Heart left ventricle (tissue), 16 donors: ENCODE results near the gene DOCK9. TPM values are rescaled to one million over a fixed set of nuclear protein-coding genes. Genes with fewer than 3 reads are reported as not detected.

Experiments used
- ATAC-seq, 4 donors: fragments of 200-7000 bp; cut with Tn5 transposase; one replicate each; pipeline ENCODE4 v1.9.1; 2020 to 2022; ENCODE audit warnings: moderate library complexity in 4 of 4, mild to moderate bottlenecking in 3 of 4, moderate number of reproducible peaks in 1 of 4
- DNase-seq, 5 donors: peaks; one replicate each; pipeline ENCODE4 v3.0.0-alpha.2; 2020
- H3K27ac ChIP-seq, 12 donors: fragments of 200-600 bp; sonication (generic) in 4 of 12; one replicate each; pipeline versions ENCODE4 v1.5.0 to v1.8.0; 2016 to 2022; ENCODE audit warnings: mild to moderate bottlenecking in 2 of 12
- H3K27me3 ChIP-seq, 9 donors: fragments of 200-600 bp; sonication (generic) in 2 of 9; one replicate each; pipeline versions ENCODE4 v1.5.1 to v1.8.0; 2016 to 2022; ENCODE audit warnings: mild to moderate bottlenecking in 3 of 9
- H3K36me3 ChIP-seq, 9 donors: fragments of 200-600 bp; sonication (generic) in 2 of 9; one replicate each; pipeline versions ENCODE4 v1.5.0 to v1.8.0; 2018 to 2022; ENCODE audit warnings: mild to moderate bottlenecking in 2 of 9
- H3K4me1 ChIP-seq, 12 donors: fragments of 200-600 bp; sonication (generic) in 4 of 12; one replicate each; pipeline versions ENCODE4 v1.5.0 to v1.8.0; 2016 to 2022; ENCODE audit warnings: mild to moderate bottlenecking in 3 of 12
- H3K4me3 ChIP-seq, 12 donors: fragments of 200-600 bp; sonication (generic) in 4 of 12; one replicate each; pipeline versions ENCODE4 v1.5.0 to v1.8.0; 2017 to 2022; ENCODE audit warnings: mild to moderate bottlenecking in 9 of 12, moderate library complexity in 4 of 12
- H3K9me3 ChIP-seq, 12 donors: fragments of 200-600 bp; sonication (generic) in 4 of 12; one replicate each; pipeline versions ENCODE4 v1.5.0 to v1.8.0; 2016 to 2022; ENCODE audit warnings: mild to moderate bottlenecking in 1 of 12
- CTCF ChIP-seq, 12 donors: fragments of 200-600 bp; sonication (generic) in 4 of 12; IDR thresholded peaks; one replicate each; pipeline versions ENCODE4 v1.5.0 to v1.8.0; 2018 to 2022; ENCODE audit warnings: antibody characterized with exemption in 12 of 12, mild to moderate bottlenecking in 5 of 12
- POLR2A ChIP-seq, 2 donors: fragments of 450-650 bp; IDR thresholded peaks; one replicate each; pipeline ENCODE4 v1.6.1; 2017; ENCODE audit warnings: antibody characterized with exemption in 2 of 2, mild to moderate bottlenecking in 2 of 2, moderate library complexity in 2 of 2
- WGBS, 4 donors: extraction: QIAGEN DNeasy Blood & Tissue Kit in 2 of 4; methylation state at CpG; one replicate each; pipeline versions ENCODE4 v1.1.5 to v1.1.7; 2013 to 2018; 5-methylcytosine and 5-hydroxymethylcytosine counted together
- intact Hi-C, 10 donors: fragments of 100-400 bp; cut with DNase I; formaldehyde crosslinking; loops; one replicate each; pipeline versions ENCODE4 v1.11.1 to v1.14.2; 2022
- polyA plus RNA-seq, 2 donors: library from polyadenylated mRNA; stranded (reverse); fragments of 200-250 nt; gene quantifications; one replicate each; pipeline ENCODE4 v1.2.3, GENCODE V29; 2013
- total RNA-seq, 9 donors: library from RNA; depleted of rRNA in 2 of 9; stranded (reverse); fragments of >200 nt in 2 of 9; fragmentation: NEBNext Ultra II Directional in 3 of 9; extraction: Animal tissue kit (Norgen Biotek cat#: 25700) in 3 of 9; gene quantifications; one replicate each; pipeline versions ENCODE4 v1.1.0 to v1.2.4, GENCODE V29; 2016 to 2023
- donor health status: ischemic (EF 13 %, LVEDD 7.1; RV severe dilation, severe dysfunction).
- donor health status: healthy with polysubstance abuse.
- donor health status: DM: no; HTN: yes; CAD: no.
- donor health status: DM: no; HTN: no; CAD: no.
- donor health status: ischemic (EF 25% LVEDD 6.9; RV normal size, moderate dysfunction).
- donor health status: ischemic (EF 25% LVEDD 5.7; RV mildly dilated, moderate dysfunction).
- donor health status: healthy.
- donor health status: DM: yes; HTN: yes; CAD: no.
- donor health status: ischemic (EF 35%, LVEDD 5.7; RV mildly dilated, moderate dysfunction).
- donor health status: nonischemic (EF 11% LVEDD 7.7; RV severe dilation, severe dysfunction).
- donor health status: DM: yes; HTN: yes; CAD: no.
- donor health status: PGD.
- donor health status: ischemic (EF 29% LVEDD 5.4; RV normal size, mild dysfunction).
- donor health status: nonischemic (EF 23%, LVEDD 6.1; RV moderate dilation, normal function).

The DOCK9 gene
- total and polyA plus RNA-seq, 11 donors, result 21.4 to 128 (median 45.2) TPM

- H3K9me3 ChIP-seq, result no peaks in the 10 kb centered on the region
- H3K4me1 ChIP-seq, result no peaks in the 10 kb centered on the region
- intact Hi-C loops, result no loop called here
- H3K27me3 ChIP-seq, result no peaks in the 10 kb centered on the region
- H3K27ac ChIP-seq, result no peak overlapping the region
- H3K4me3 ChIP-seq, result no peak overlapping the region
- 85 to 96% (median 91%) methylated on average over 9 of the region's 9 CpGs for WGBS, 4 donors
- H3K36me3 ChIP-seq, result peaks cover 0 to 53% (median 46%) of the 10 kb centered on the region in 9 donors
- TF ChIP-seq CTCF (IDR thresholded peaks at IDR 0.05) (no peak), POLR2A (IDR thresholded peaks at IDR 0.05) (no peak)
- no peak for DNase-seq
- ATAC-seq, result no peak
Measured at GRCh38 chr13:98792321-98792720, 185.5 kb downstream of the DOCK9 start.

GRCh38 chr13:98791611-98792010 is 186.3 kb downstream of the DOCK9 start:
- DNase-seq (no peak), ATAC-seq (no peak)
- H3K36me3 ChIP-seq, result peaks cover 0 to 46% (median 38%) of the 10 kb centered on the region in 9 donors
- no peaks in the 10 kb centered on the region for H3K27me3 ChIP-seq
- no peaks in the 10 kb centered on the region for H3K9me3 ChIP-seq
- TF ChIP-seq POLR2A (IDR thresholded peaks at IDR 0.05) (no peak), CTCF (IDR thresholded peaks at IDR 0.05) (no peak)
- no peak overlapping the region for H3K4me3 ChIP-seq
- no peaks in the 10 kb centered on the region for H3K4me1 ChIP-seq
- 87 to 90% (median 90%) methylated on average over 7 of the region's 7 CpGs for WGBS, 4 donors
- intact Hi-C loops, result no loop called here
- H3K27ac ChIP-seq, result no peak overlapping the region

- no peak for ATAC-seq
- H3K4me3 ChIP-seq, result no peak overlapping the region
- no peak for TF ChIP-seq CTCF (IDR thresholded peaks at IDR 0.05)
- no peak for TF ChIP-seq POLR2A (IDR thresholded peaks at IDR 0.05)
- intact Hi-C loops, result no loop called here
- no peak for DNase-seq
- H3K9me3 ChIP-seq, result no peaks in the 10 kb centered on the region
- no peak overlapping the region for H3K27ac ChIP-seq
- no peaks in the 10 kb centered on the region for H3K4me1 ChIP-seq
- no peaks in the 10 kb centered on the region for H3K27me3 ChIP-seq
- peaks cover 0 to 10% (median 6%) of the 10 kb centered on the region in 9 donors for H3K36me3 ChIP-seq
- whole genome bisulfite sequencing, 4 donors, result 88 to 96% (median 90%) methylated on average over 9 of the region's 9 CpGs
Measured at GRCh38 chr13:98787996-98788395, 189.9 kb downstream of the DOCK9 start.

- Histone ChIP-seq H3K4me1 (no peaks in the 10 kb centered on the region), H3K27ac (no peak overlapping the region), H3K36me3 (peaks cover 0 to 1% (median 0%) of the 10 kb centered on the region in 9 donors), H3K9me3 (no peaks in the 10 kb centered on the region), H3K4me3 (no peak overlapping the region), H3K27me3 (peaks cover 0 to under 1% (median 0%) of the 10 kb centered on the region in 9 donors)
- no peak for DNase-seq
- no peak for TF ChIP-seq POLR2A (IDR thresholded peaks at IDR 0.05)
- no peak for TF ChIP-seq CTCF (IDR thresholded peaks at IDR 0.05)
- intact Hi-C loops, result no loop called here
- no peak for ATAC-seq
- WGBS, 4 donors, result 74 to 81% (median 76%) methylated on average over 10 of the region's 10 CpGs
Measured at GRCh38 chr13:98787173-98787572, 190.7 kb downstream of the DOCK9 start.
